G401.6 (cell line): ENCODE data around the gene C1QB.

Experiments used
- FAIRE-seq: peaks from 2 replicates; lab custom pipeline; 2012; peaks lifted over from hg19 to GRCh38; lab: Jason Lieb, UNC

C1QB gene

GRCh38 chr1:22652881-22653316, at the start of gene C1QB:
C1QB (plus strand) TSS chr1:22653236; CDS start chr1:22659463, 6,227 bp downstream.
- FAIRE-seq, result no peak

- no peak for FAIRE-seq
Observed at GRCh38 chr1:22606161-22606560, 46.9 kb upstream of the C1QB start.

- no peak for FAIRE-seq
Observed at GRCh38 chr1:22607154-22607553, 45.9 kb upstream of the C1QB start.

- no peak for FAIRE-seq
Observed at GRCh38 chr1:22608361-22608760, 44.7 kb upstream of the C1QB start.

- FAIRE-seq, result no peak
Observed at GRCh38 chr1:22609291-22609690, 43.7 kb upstream of the C1QB start.

- FAIRE-seq, result no peak
Observed at GRCh38 chr1:22611530-22611947, 41.5 kb upstream of the C1QB start.

- FAIRE-seq, result no peak
Observed at GRCh38 chr1:22612671-22613571, 40.1 kb upstream of the C1QB start.

GRCh38 chr1:22613572-22613918, 39.5 kb upstream of the C1QB start:
- no peak for FAIRE-seq

GRCh38 chr1:22613951-22614350, 39.1 kb upstream of the C1QB start:
- no peak for FAIRE-seq

GRCh38 chr1:22615886-22616285, 37.1 kb upstream of the C1QB start:
- no peak for FAIRE-seq

GRCh38 chr1:22616571-22616970, 36.5 kb upstream of the C1QB start:
- FAIRE-seq, result no peak

GRCh38 chr1:22618056-22618455, 35.0 kb upstream of the C1QB start:
- FAIRE-seq, result no peak

GRCh38 chr1:22619252-22619651, 33.8 kb upstream of the C1QB start:
- FAIRE-seq, result no peak

- FAIRE-seq, result no peak
Observed at GRCh38 chr1:22619798-22620197, 33.2 kb upstream of the C1QB start.

GRCh38 chr1:22621761-22622160, 31.3 kb upstream of the C1QB start:
- no peak for FAIRE-seq

- FAIRE-seq, result no peak
Observed at GRCh38 chr1:22625262-22625925, 27.6 kb upstream of the C1QB start.

GRCh38 chr1:22626237-22627157, 26.5 kb upstream of the C1QB start:
- FAIRE-seq, result no peak

- FAIRE-seq, result no peak
Observed at GRCh38 chr1:22627331-22627730, 25.7 kb upstream of the C1QB start.

GRCh38 chr1:22628698-22629444, 24.2 kb upstream of the C1QB start:
- FAIRE-seq, result no peak

GRCh38 chr1:22629886-22630285, 23.1 kb upstream of the C1QB start:
- FAIRE-seq, result no peak

GRCh38 chr1:22633697-22634463, 19.2 kb upstream of the C1QB start:
- FAIRE-seq, result no peak
